ENCODE results near the gene MB21D2. TPM values are rescaled to one million over a fixed set of nuclear protein-coding genes. Genes with fewer than 3 reads are reported as not detected.

MB21D2 gene
- polyA plus RNA-seq, 1 donor (not counting 4 experiments of a cell fraction or from before 2014, with no cell fraction given): 9.0 TPM

DNA sequence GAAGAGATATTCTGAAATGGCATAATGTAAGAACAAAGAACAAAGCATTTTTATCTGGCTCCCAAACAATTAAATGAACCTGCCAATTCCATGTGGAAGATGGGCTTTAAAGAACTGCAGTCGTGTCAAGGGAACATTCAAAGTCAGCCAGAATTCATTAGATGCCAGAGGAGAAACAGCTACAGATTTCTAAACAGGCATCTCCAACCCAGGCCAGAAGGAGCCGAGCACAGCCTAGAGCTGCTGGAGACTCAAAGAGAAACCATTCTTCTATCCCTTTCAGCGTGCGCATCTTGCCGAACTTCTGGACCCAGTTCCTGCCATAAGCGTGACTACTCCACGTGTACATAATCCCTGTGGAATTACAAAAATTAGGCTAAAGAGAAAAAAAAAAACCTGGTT, 60.4 kb downstream of the MB21D2 start:
- no peak overlapping the region for H3K27ac ChIP-seq (ENCODE audit: control insufficient read depth, insufficient read depth, low read length)
- H3K9me1 ChIP-seq (ENCODE audit: control insufficient read depth, extremely low read depth, insufficient read depth, low read length): peaks cover 2% of the 10 kb centered on the region
- no peak for TF ChIP-seq EZH2 (IDR thresholded peaks at IDR 0.05; ENCODE audit: low read length)
- TF ChIP-seq CTCF (optimal IDR thresholded peaks at IDR 0.05 in 1 of 3, IDR thresholded peaks at IDR 0.05 in 1 of 3, conservative IDR thresholded peaks at IDR 0.05 in 1 of 3; ENCODE audit: extremely low read depth in 1 of 3, insufficient read depth in 2 of 3, low read length in 3 of 3): no peak
- peaks cover 17% of the 10 kb centered on the region for H3K79me2 ChIP-seq (ENCODE audit: control insufficient read depth, insufficient read depth, low read length)
- H3K27me3 ChIP-seq (ENCODE audit: control insufficient read depth, extremely low read depth, insufficient read depth, low read length): no peaks in the 10 kb centered on the region
- H3K9ac ChIP-seq (ENCODE audit: control insufficient read depth, extremely low read depth, insufficient read depth, low read length): no peak overlapping the region
- no peak overlapping the region for H3K4me3 ChIP-seq (ENCODE audit: control insufficient read depth in 2 of 3, extremely low read depth in 1 of 3, insufficient read depth in 2 of 3, low read depth in 1 of 3, low read length in 3 of 3)
- no peaks in the 10 kb centered on the region for H4K20me1 ChIP-seq (ENCODE audit: control insufficient read depth, extremely low read depth, insufficient read depth, low read length)
- no peaks in the 10 kb centered on the region for H3K9me3 ChIP-seq (ENCODE audit: control insufficient read depth, low read depth, low read length)
- FAIRE-seq (no peak), DNase-seq (ENCODE audit: low read depth, low spot score) (no peak)
- dilution Hi-C loops (cut with MboI; ENCODE audit: extremely low pct_ligation_motif_present, low sequenced_read_pairs): no loop called here
- H3K4me2 ChIP-seq (ENCODE audit: control insufficient read depth, extremely low read depth, insufficient read depth, low read depth, low read length): no peak overlapping the region
- H3K4me1 ChIP-seq (ENCODE audit: control insufficient read depth, extremely low read depth, insufficient read depth, low read length): peaks cover 2% of the 10 kb centered on the region
- H2AFZ ChIP-seq (ENCODE audit: control insufficient read depth, low read length): no peak overlapping the region
- H3K36me3 ChIP-seq (ENCODE audit: control insufficient read depth in 2 of 2, extremely low read depth in 1 of 2, insufficient read depth in 2 of 2, low read length in 2 of 2): no peaks in the 10 kb centered on the region

GRCh38 chr3:192855434-192855833, 62.2 kb downstream of the MB21D2 start:
- Histone ChIP-seq H3K9me3 (ENCODE audit: control insufficient read depth, low read depth, low read length) (no peaks in the 10 kb centered on the region), H3K9me1 (ENCODE audit: control insufficient read depth, extremely low read depth, insufficient read depth, low read length) (peaks cover 2% of the 10 kb centered on the region), H3K4me3 (ENCODE audit: control insufficient read depth in 2 of 3, extremely low read depth in 1 of 3, insufficient read depth in 2 of 3, low read depth in 1 of 3, low read length in 3 of 3) (no peak overlapping the region), H3K4me2 (ENCODE audit: control insufficient read depth, extremely low read depth, insufficient read depth, low read depth, low read length) (no peak overlapping the region), H3K9ac (ENCODE audit: control insufficient read depth, extremely low read depth, insufficient read depth, low read length) (no peak overlapping the region), H3K4me1 (ENCODE audit: control insufficient read depth, extremely low read depth, insufficient read depth, low read length) (peaks cover 20% of the 10 kb centered on the region), H3K27me3 (ENCODE audit: control insufficient read depth, extremely low read depth, insufficient read depth, low read length) (no peaks in the 10 kb centered on the region), H3K36me3 (ENCODE audit: control insufficient read depth in 2 of 2, extremely low read depth in 1 of 2, insufficient read depth in 2 of 2, low read length in 2 of 2) (no peaks in the 10 kb centered on the region), H3K79me2 (ENCODE audit: control insufficient read depth, insufficient read depth, low read length) (peaks cover 13% of the 10 kb centered on the region), H3K27ac (ENCODE audit: control insufficient read depth, insufficient read depth, low read length) (no peak overlapping the region), H4K20me1 (ENCODE audit: control insufficient read depth, extremely low read depth, insufficient read depth, low read length) (no peaks in the 10 kb centered on the region), H2AFZ (ENCODE audit: control insufficient read depth, low read length) (no peak overlapping the region)
- dilution Hi-C loops (cut with MboI; ENCODE audit: extremely low pct_ligation_motif_present, low sequenced_read_pairs): no loop called here
- FAIRE-seq (no peak), DNase-seq (ENCODE audit: low read depth, low spot score) (no peak)
- TF ChIP-seq EZH2 (IDR thresholded peaks at IDR 0.05; ENCODE audit: low read length): no peak
- TF ChIP-seq CTCF (optimal IDR thresholded peaks at IDR 0.05 in 1 of 3, IDR thresholded peaks at IDR 0.05 in 1 of 3, conservative IDR thresholded peaks at IDR 0.05 in 1 of 3; ENCODE audit: extremely low read depth in 1 of 3, insufficient read depth in 2 of 3, low read length in 3 of 3): no peak
